NT2/D1 (cell line): ENCODE results near the gene TBC1D3C.
"Not testable (repeated sequence)": the region's sequence is repeated elsewhere in the genome, so short reads cannot be mapped to it uniquely, and the experiment has no call there.

Experiments
- SUZ12 ChIP-seq: IDR thresholded peaks from 2 replicates; pipeline ENCODE4 v1.6.1; 2011; ENCODE audit not compliant: insufficient read length, insufficient read depth; ENCODE audit errors: extremely low read depth
- YY1 ChIP-seq: IDR thresholded peaks from 2 replicates; pipeline ENCODE4 v1.6.1; 2011; ENCODE audit not compliant: insufficient read length, insufficient read depth
- ZNF274 ChIP-seq: IDR thresholded peaks from 2 replicates; pipeline ENCODE4 v1.6.1; 2011; ENCODE audit warnings: mild to moderate bottlenecking, low read depth, low read length

GRCh38 chr17:38087344-38087743 lies 18.9 kb upstream of the TBC1D3C start:
- TF ChIP-seq ZNF274, SUZ12, YY1: not testable (repeated sequence)
